Natural killer cell (primary cell): ENCODE data around the gene ERBB4. TPM values are rescaled to one million over a fixed set of nuclear protein-coding genes. Genes with fewer than 3 reads are reported as not detected.

Experiments
- ATAC-seq, 3 donors: fragments of 150-1000 bp in 2 of 3; fragments of 200-7000 bp in 1 of 3; cut with Tn5 transposase; 1 replicate in 1 of 3; 2 replicates in 2 of 3; pipeline ENCODE4 v1.10.0; 2021; ENCODE audit warnings: mild to moderate bottlenecking in 2 of 3, moderate library complexity in 2 of 3
- DNase-seq, 2 donors: peaks; one replicate each; pipeline versions ENCODE4 v3.0.0 to v3.0.0-alpha.2; 2013 to 2021; ENCODE audit warnings: mixed read lengths in 1 of 2
- H3K27ac ChIP-seq: one replicate; pipeline ENCODE4 v1.5.1; 2013; ENCODE audit warnings: mild to moderate bottlenecking, low read length
- H3K27me3 ChIP-seq: one replicate; pipeline ENCODE4 v1.6.1; 2013; ENCODE audit warnings: low read length; ENCODE audit not compliant: control insufficient read depth, insufficient read depth
- H3K36me3 ChIP-seq: one replicate; pipeline ENCODE4 v1.6.1; 2013; ENCODE audit warnings: low read length; ENCODE audit not compliant: control insufficient read depth, insufficient read depth
- H3K4me1 ChIP-seq: one replicate; pipeline ENCODE4 v1.6.1; 2013; ENCODE audit warnings: low read length; ENCODE audit not compliant: control insufficient read depth, insufficient read depth
- H3K4me3 ChIP-seq: one replicate; pipeline ENCODE4 v1.5.1; 2013; ENCODE audit warnings: low read length
- H3K9me3 ChIP-seq: one replicate; pipeline ENCODE4 v1.6.1; 2013; ENCODE audit warnings: low read length; ENCODE audit not compliant: control insufficient read depth, insufficient read depth
- H3K27ac Mint-ChIP-seq, 2 donors: one replicate each; pipeline ENCODE4 v1.8.0; 2022; ENCODE audit warnings: mild to moderate bottlenecking in 2 of 2, mixed read lengths in 2 of 2, moderate library complexity in 1 of 2
- H3K27me3 Mint-ChIP-seq, 2 donors: one replicate each; pipeline ENCODE4 v1.8.0; 2022; ENCODE audit warnings: low read depth in 2 of 2, mixed read lengths in 2 of 2
- H3K36me3 Mint-ChIP-seq: one replicate; pipeline ENCODE4 v1.8.0; 2022; ENCODE audit warnings: mixed read lengths
- H3K4me1 Mint-ChIP-seq, 2 donors: one replicate each; pipeline ENCODE4 v1.8.0; 2022; ENCODE audit warnings: mixed read lengths in 2 of 2
- H3K4me3 Mint-ChIP-seq: one replicate; pipeline ENCODE4 v1.8.0; 2022; ENCODE audit warnings: mild to moderate bottlenecking, moderate library complexity, mixed read lengths
- H3K9me3 Mint-ChIP-seq, 2 donors: one replicate each; pipeline ENCODE4 v1.8.0; 2022; ENCODE audit warnings: mixed read lengths in 2 of 2
- CTCF ChIP-seq: fragments of 200-600 bp; IDR thresholded peaks from one replicate; pipeline ENCODE4 v1.8.0; 2022; ENCODE audit warnings: antibody characterized with exemption
- WGBS: methylation state at CpG from one replicate; pipeline ENCODE4 v1.1.7; 2013; ENCODE audit warnings: missing lambda C conversion rate; ENCODE audit not compliant: insufficient coverage; 5-methylcytosine and 5-hydroxymethylcytosine counted together
- intact Hi-C: fragments of 100-400 bp; cut with micrococcal nuclease; formaldehyde crosslinking; loops from one replicate; pipeline ENCODE4 v1.14.2; 2022
- total RNA-seq, 4 donors: library from RNA; stranded (reverse); fragments of 120-200 nt in 1 of 4; gene quantifications; one replicate each; pipeline versions ENCODE4 v1.2.3 to v1.2.4, GENCODE V29; 2013 to 2022

ERBB4 gene
- total RNA-seq, 3 donors from 2014 or later (not counting 1 experiment from before 2014, with no cell fraction given): 0.08 TPM; not detected in 2

GRCh38 chr2:212078103-212078502 is 460.5 kb downstream of the ERBB4 start:
- WGBS: no CpG with 5 or more reads among the region's 4 CpGs
- Mint-ChIP-seq H3K9me3 (no peaks in the 10 kb centered on the region), H3K4me3 (peak overlapping the region; percentile 35), H3K27me3 (no peaks in the 10 kb centered on the region), H3K36me3 (peaks cover 5% of the 10 kb centered on the region), H3K4me1 (no peaks in the 10 kb centered on the region), H3K27ac (no peak overlapping the region)
- H3K9me3 ChIP-seq: no peaks in the 10 kb centered on the region
- DNase-seq (no peak), ATAC-seq (no peak)
- H3K4me3 ChIP-seq: no peak overlapping the region
- intact Hi-C loops: no loop called here
- H3K27ac ChIP-seq: no peak overlapping the region
- no peaks in the 10 kb centered on the region for H3K4me1 ChIP-seq
- no peaks in the 10 kb centered on the region for H3K36me3 ChIP-seq
- no peaks in the 10 kb centered on the region for H3K27me3 ChIP-seq
- TF ChIP-seq CTCF: no peak

GRCh38 chr2:212076456-212076855 is 462.1 kb downstream of the ERBB4 start:
- Histone ChIP-seq H3K27me3 (no peaks in the 10 kb centered on the region), H3K27ac (no peak overlapping the region), H3K4me1 (no peaks in the 10 kb centered on the region), H3K36me3 (no peaks in the 10 kb centered on the region), H3K9me3 (no peaks in the 10 kb centered on the region), H3K4me3 (no peak overlapping the region)
- 50% methylated on average over 1 of the region's 4 CpGs for WGBS
- no peak overlapping the region for H3K27ac Mint-ChIP-seq
- no peaks in the 10 kb centered on the region for H3K27me3 Mint-ChIP-seq
- intact Hi-C loops: no loop called here
- peaks cover 0 to 2% of the 10 kb centered on the region in 2 donors for H3K9me3 Mint-ChIP-seq
- no peaks in the 10 kb centered on the region for H3K4me1 Mint-ChIP-seq
- TF ChIP-seq CTCF: no peak
- H3K4me3 Mint-ChIP-seq: no peak overlapping the region
- DNase-seq (no peak), ATAC-seq (no peak)
- no peaks in the 10 kb centered on the region for H3K36me3 Mint-ChIP-seq

GRCh38 chr2:212073360-212073759 is 465.2 kb downstream of the ERBB4 start:
- Histone ChIP-seq H3K27ac (no peak overlapping the region), H3K4me1 (no peaks in the 10 kb centered on the region)

More at GRCh38 chr2:212073360-212073759, 465.2 kb downstream of the ERBB4 start:
- Histone ChIP-seq H3K36me3 (no peaks in the 10 kb centered on the region), H3K9me3 (no peaks in the 10 kb centered on the region), H3K4me3 (no peak overlapping the region), H3K27me3 (no peaks in the 10 kb centered on the region)
- no CpG with 5 or more reads among the region's 1 CpG for WGBS
- no peak for ATAC-seq
- intact Hi-C loops: no loop called here
- no peak overlapping the region for H3K4me3 Mint-ChIP-seq
- H3K36me3 Mint-ChIP-seq: no peaks in the 10 kb centered on the region
- no peak for TF ChIP-seq CTCF
- H3K9me3 Mint-ChIP-seq: peaks cover 3 to 8% of the 10 kb centered on the region in 2 donors
- H3K27me3 Mint-ChIP-seq: no peaks in the 10 kb centered on the region
- H3K4me1 Mint-ChIP-seq: no peaks in the 10 kb centered on the region
- no peak overlapping the region for H3K27ac Mint-ChIP-seq
- no peak for DNase-seq
